Prostate gland (tissue), 2 donors: ENCODE data around the gene CLDN22.

Experiments used
- POLR2A ChIP-seq: fragments of 450-650 bp; IDR thresholded peaks from one replicate; pipeline ENCODE4 v1.6.1; 2016; ENCODE audit warnings: antibody characterized with exemption, mild to moderate bottlenecking
- TF ChIP-seq, protein P1 (sequence below), 4 experiments: fragments of 200-600 bp in 2 of 4; fragments of 450-650 bp in 2 of 4; sonication (generic) in 2 of 4; IDR thresholded peaks; 1 replicate in 3 of 4; 2 replicates in 1 of 4; pipeline ENCODE4 v1.5.1; 2016 to 2019; ENCODE audit warnings: antibody characterized with exemption in 4 of 4, mild to moderate bottlenecking in 2 of 4, moderate library complexity in 2 of 4

- TF ChIP-seq, protein P1, sequence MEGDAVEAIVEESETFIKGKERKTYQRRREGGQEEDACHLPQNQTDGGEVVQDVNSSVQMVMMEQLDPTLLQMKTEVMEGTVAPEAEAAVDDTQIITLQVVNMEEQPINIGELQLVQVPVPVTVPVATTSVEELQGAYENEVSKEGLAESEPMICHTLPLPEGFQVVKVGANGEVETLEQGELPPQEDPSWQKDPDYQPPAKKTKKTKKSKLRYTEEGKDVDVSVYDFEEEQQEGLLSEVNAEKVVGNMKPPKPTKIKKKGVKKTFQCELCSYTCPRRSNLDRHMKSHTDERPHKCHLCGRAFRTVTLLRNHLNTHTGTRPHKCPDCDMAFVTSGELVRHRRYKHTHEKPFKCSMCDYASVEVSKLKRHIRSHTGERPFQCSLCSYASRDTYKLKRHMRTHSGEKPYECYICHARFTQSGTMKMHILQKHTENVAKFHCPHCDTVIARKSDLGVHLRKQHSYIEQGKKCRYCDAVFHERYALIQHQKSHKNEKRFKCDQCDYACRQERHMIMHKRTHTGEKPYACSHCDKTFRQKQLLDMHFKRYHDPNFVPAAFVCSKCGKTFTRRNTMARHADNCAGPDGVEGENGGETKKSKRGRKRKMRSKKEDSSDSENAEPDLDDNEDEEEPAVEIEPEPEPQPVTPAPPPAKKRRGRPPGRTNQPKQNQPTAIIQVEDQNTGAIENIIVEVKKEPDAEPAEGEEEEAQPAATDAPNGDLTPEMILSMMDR (IDR thresholded peaks at IDR 0.05) = no peak
- no peak for TF ChIP-seq POLR2A
Observed at GRCh38 chr4:183356931-183357675, 37.0 kb upstream of the CLDN22 start.
